Liver (tissue), 9 donors: ENCODE measurements around the gene QPCTL. TPM values are rescaled to one million over a fixed set of nuclear protein-coding genes. Genes with fewer than 3 reads are reported as not detected.

Experiments used
- DNase-seq: peaks from one replicate; pipeline ENCODE4 v3.0.0-alpha.2; 2017; ENCODE audit warnings: low spot score
- H3K27ac ChIP-seq, 2 donors: one replicate each; pipeline ENCODE4 v1.7.0; 2013; ENCODE audit warnings: inconsistent platforms in 2 of 2, low read length in 2 of 2, control low read depth in 1 of 2, low read depth in 1 of 2, mild to moderate bottlenecking in 1 of 2
- H3K27me3 ChIP-seq, 4 donors: one replicate each; pipeline versions ENCODE4 v1.6.1 to v1.7.0; 2013; ENCODE audit warnings: low read length in 3 of 4, inconsistent platforms in 1 of 4, mild to moderate bottlenecking in 1 of 4, moderate library complexity in 1 of 4; ENCODE audit not compliant: control insufficient read depth in 4 of 4, insufficient read depth in 4 of 4
- H3K36me3 ChIP-seq, 4 donors: one replicate each; pipeline versions ENCODE4 v1.6.1 to v1.7.0; 2013; ENCODE audit warnings: low read length in 3 of 4, mild to moderate bottlenecking in 3 of 4, low read depth in 1 of 4, moderate library complexity in 1 of 4; ENCODE audit not compliant: control insufficient read depth in 4 of 4, insufficient read depth in 3 of 4
- H3K4me1 ChIP-seq, 4 donors: one replicate each; pipeline versions ENCODE4 v1.6.1 to v1.7.0; 2013; ENCODE audit warnings: low read length in 3 of 4, mild to moderate bottlenecking in 3 of 4, moderate library complexity in 1 of 4; ENCODE audit not compliant: control insufficient read depth in 4 of 4, insufficient read depth in 4 of 4
- H3K4me3 ChIP-seq, 3 donors: one replicate each; pipeline versions ENCODE4 v1.6.1 to v1.7.0; 2013; ENCODE audit warnings: low read length in 3 of 3, control low read depth in 1 of 3, low read depth in 1 of 3, mild to moderate bottlenecking in 1 of 3
- H3K9ac ChIP-seq, 2 donors: one replicate each; pipeline ENCODE4 v1.7.0; 2013; ENCODE audit warnings: low read length in 2 of 2, mild to moderate bottlenecking in 2 of 2, moderate library complexity in 2 of 2, control low read depth in 1 of 2, low read depth in 1 of 2
- H3K9me3 ChIP-seq, 4 donors: one replicate each; pipeline versions ENCODE4 v1.6.1 to v1.7.0; 2013; ENCODE audit warnings: low read length in 3 of 4; ENCODE audit not compliant: control insufficient read depth in 4 of 4
- EGR1 ChIP-seq, 2 donors: IDR thresholded peaks; 2 replicates each; pipeline ENCODE4 v1.6.1; 2016 to 2018; ENCODE audit warnings: antibody characterized with exemption in 2 of 2, low read depth in 2 of 2
- FOXA1 ChIP-seq: IDR thresholded peaks from 2 replicates; pipeline ENCODE4 v1.6.1; 2016; ENCODE audit warnings: antibody characterized with exemption
- FOXA2 ChIP-seq: IDR thresholded peaks from 2 replicates; pipeline ENCODE4 v1.6.1; 2016; ENCODE audit warnings: antibody characterized with exemption
- GABPA ChIP-seq, 2 donors: IDR thresholded peaks in 1 of 2; conservative IDR thresholded peaks in 1 of 2; 2 replicates each; pipeline ENCODE4 v1.6.1; 2016; ENCODE audit warnings: antibody characterized with exemption in 2 of 2, mild to moderate bottlenecking in 1 of 2, moderate library complexity in 1 of 2
- HNF4A ChIP-seq, 2 donors: conservative IDR thresholded peaks; 2 replicates each; pipeline ENCODE4 v1.6.1; 2016; ENCODE audit warnings: antibody characterized with exemption in 2 of 2, mild to moderate bottlenecking in 2 of 2
- HNF4G ChIP-seq: IDR thresholded peaks from 2 replicates; pipeline ENCODE4 v1.6.1; 2016; ENCODE audit warnings: antibody characterized with exemption
- JUND ChIP-seq, 2 donors: IDR thresholded peaks; 2 replicates each; pipeline ENCODE4 v1.6.1; 2016; ENCODE audit warnings: antibody characterized with exemption in 2 of 2
- NR2F2 ChIP-seq: IDR thresholded peaks from 2 replicates; pipeline ENCODE4 v1.6.1; 2016; ENCODE audit warnings: antibody characterized with exemption
- RAD21 ChIP-seq, 2 donors: IDR thresholded peaks; 2 replicates each; pipeline ENCODE4 v1.6.1; 2016; ENCODE audit warnings: antibody characterized with exemption in 2 of 2, mild to moderate bottlenecking in 2 of 2
- RXRA ChIP-seq, 2 donors: IDR thresholded peaks; 2 replicates each; pipeline ENCODE4 v1.6.1; 2017 to 2018; ENCODE audit warnings: antibody characterized with exemption in 2 of 2, mild to moderate bottlenecking in 1 of 2
- SP1 ChIP-seq: IDR thresholded peaks from 2 replicates; pipeline ENCODE4 v1.6.1; 2018; ENCODE audit warnings: antibody characterized with exemption, mild to moderate bottlenecking
- TAF1 ChIP-seq: conservative IDR thresholded peaks from 2 replicates; pipeline ENCODE4 v1.6.1; 2016; ENCODE audit warnings: antibody characterized with exemption, mild to moderate bottlenecking
- YY1 ChIP-seq: IDR thresholded peaks from 2 replicates; pipeline ENCODE4 v1.6.1; 2016; ENCODE audit warnings: antibody characterized with exemption, mild to moderate bottlenecking
- WGBS: extraction: QIAGEN DNeasy Blood & Tissue Kit; methylation state at CpG from one replicate; pipeline ENCODE4 v1.1.7; 2013; 5-methylcytosine and 5-hydroxymethylcytosine counted together
- polyA plus RNA-seq, 2 donors: library from polyadenylated mRNA; stranded (reverse) in 1 of 2; unstranded in 1 of 2; fragments of 200-250 nt in 1 of 2; fragments of >200 nt in 1 of 2; fragmentation: Nextera tagmentation in 1 of 2; extraction: Ambion mirVana in 1 of 2; gene quantifications; one replicate each; pipeline versions ENCODE4 v1.2.1 to v1.2.3, GENCODE V29; 2013 to 2015
- total RNA-seq, 2 donors: library from RNA; depleted of rRNA; stranded (reverse); fragments of >200 nt; gene quantifications; one replicate each; pipeline ENCODE4 v1.2.3, GENCODE V29; 2014
- TF ChIP-seq, protein P1 (sequence below): IDR thresholded peaks from 2 replicates; pipeline ENCODE4 v1.6.1; 2016; ENCODE audit warnings: antibody characterized with exemption
- TF ChIP-seq, protein P2 (sequence below): IDR thresholded peaks from 2 replicates; pipeline ENCODE4 v1.6.1; 2016; ENCODE audit warnings: antibody characterized with exemption, mild to moderate bottlenecking
- TF ChIP-seq, protein P3 (sequence below): IDR thresholded peaks from 2 replicates; pipeline ENCODE4 v1.6.1; 2016; ENCODE audit warnings: antibody characterized with exemption
- TF ChIP-seq, protein P4 (sequence below): fragments of 150-350 bp; IDR thresholded peaks from 2 replicates; pipeline ENCODE4 v1.5.1; 2017; ENCODE audit warnings: improper control_type of control experiment, low read depth, low read length; ENCODE audit not compliant: missing input control
- donor health status: healthy.
- donor health status: healthy.
- donor health status: healthy.
- donor health status: healthy.
- donor health status: healthy.

QPCTL gene
- total and polyA plus RNA-seq, 4 donors, result 2.9 to 6.1 (median 4.1) TPM

DNA sequence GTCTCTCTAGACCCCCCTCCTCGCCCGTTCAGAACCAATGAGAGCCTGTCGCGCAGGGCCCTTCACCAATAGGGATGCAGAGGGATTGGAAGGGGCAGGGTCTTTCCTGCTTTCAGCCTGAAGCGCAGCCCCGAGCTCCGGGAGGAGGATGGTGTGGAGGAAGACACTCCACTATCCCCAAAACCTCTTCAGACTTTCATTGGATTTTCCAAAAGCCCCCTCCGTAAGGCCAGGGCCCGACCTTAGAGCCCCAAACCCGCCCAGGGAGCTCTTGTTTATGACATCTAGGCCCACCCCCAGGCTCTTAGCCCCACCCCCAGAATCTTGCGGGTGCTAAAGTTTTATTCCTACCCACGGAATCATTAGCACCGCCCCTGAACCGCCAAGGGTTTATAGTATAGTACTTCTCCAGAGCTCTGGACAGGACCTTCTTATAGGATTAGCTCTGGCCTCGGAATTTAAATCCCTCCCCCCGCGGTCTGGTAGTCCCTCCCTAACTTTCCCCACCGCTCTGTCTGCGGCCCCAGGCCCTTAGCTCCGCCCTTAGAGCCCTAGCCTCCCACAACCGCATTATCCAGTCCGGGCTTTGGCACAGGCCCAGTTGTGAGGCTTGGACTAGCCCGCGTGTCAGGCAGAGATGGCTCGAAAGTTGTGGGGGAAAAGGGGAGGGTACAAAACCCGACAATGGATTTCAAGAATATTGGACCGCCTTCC, 46.7 kb upstream of the QPCTL start:
- Histone ChIP-seq H3K4me3 (peak overlapping the region in 1 of 3 donors; percentile 36), H3K27ac (no peak overlapping the region), H3K36me3 (no peaks in the 10 kb centered on the region), H3K4me1 (peaks cover 4 to 32% (median 19%) of the 10 kb centered on the region in 4 donors), H3K9ac (no peak overlapping the region), H3K27me3 (no peaks in the 10 kb centered on the region), H3K9me3 (no peaks in the 10 kb centered on the region)
- WGBS, result 3% methylated on average over 27 of the region's 27 CpGs
- peak; percentile 40 for TF ChIP-seq SP1
- no peak for TF ChIP-seq FOXA1
- no peak for TF ChIP-seq TAF1
- peak in 1 of 2 donors; percentile 4 for TF ChIP-seq RAD21 (IDR thresholded peaks at IDR 0.05)
- DNase-seq, result peak; percentile 44

DNA sequence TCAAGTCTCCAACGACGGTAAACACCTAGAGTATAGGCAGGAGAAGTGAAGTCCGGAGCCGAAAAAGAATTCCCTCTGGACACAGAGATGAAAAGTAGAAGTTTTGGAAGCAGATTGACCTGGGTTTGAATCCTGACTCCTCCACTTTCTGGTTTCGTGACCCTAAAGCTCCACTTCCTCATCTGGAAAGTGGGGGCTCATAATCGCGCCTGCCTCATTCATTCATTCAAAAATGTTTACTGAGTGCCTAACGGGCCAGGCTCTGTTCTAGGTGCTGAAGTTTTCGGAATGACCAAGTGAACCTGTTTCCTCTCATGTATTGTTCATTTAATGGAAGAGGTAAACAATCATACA, 46.1 kb upstream of the QPCTL start:
- WGBS, result 16% methylated on average over 9 of the region's 9 CpGs

DNA sequence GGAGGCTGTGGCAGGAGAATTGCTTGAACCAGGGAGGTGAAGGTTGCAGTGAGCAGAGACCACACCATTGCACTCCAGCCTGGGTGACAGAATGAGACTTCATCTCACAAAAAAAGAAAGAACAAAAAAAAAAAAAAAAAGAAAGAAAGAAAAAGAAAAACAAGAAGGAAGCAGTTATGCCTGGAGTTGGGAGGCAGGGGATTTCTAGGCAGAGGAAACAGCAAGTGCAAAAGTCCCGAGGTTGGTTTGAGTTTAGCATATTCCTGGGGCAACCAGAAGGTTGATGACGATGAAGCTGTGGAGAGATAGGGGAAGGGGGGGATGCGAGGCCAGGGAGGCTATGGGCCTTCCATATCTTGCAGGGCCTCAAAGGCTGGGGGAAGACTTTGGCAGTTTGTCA, 41.7 kb upstream of the QPCTL start:
- no peaks in the 10 kb centered on the region for H3K9me3 ChIP-seq
- no peaks in the 10 kb centered on the region for H3K27me3 ChIP-seq
- 84% methylated on average over 3 of the region's 3 CpGs for WGBS
- no peak for DNase-seq
- H3K27ac ChIP-seq, result no peak overlapping the region
- H3K36me3 ChIP-seq, result no peaks in the 10 kb centered on the region
- peaks cover 0 to 5% (median 0%) of the 10 kb centered on the region in 4 donors for H3K4me1 ChIP-seq
- H3K4me3 ChIP-seq, result no peak overlapping the region
- H3K9ac ChIP-seq, result no peak overlapping the region
- TF ChIP-seq TAF1, result no peak
- TF ChIP-seq FOXA2, result no peak
- TF ChIP-seq HNF4G, result no peak
- TF ChIP-seq, protein P1, sequence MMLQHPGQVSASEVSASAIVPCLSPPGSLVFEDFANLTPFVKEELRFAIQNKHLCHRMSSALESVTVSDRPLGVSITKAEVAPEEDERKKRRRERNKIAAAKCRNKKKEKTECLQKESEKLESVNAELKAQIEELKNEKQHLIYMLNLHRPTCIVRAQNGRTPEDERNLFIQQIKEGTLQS, result no peak
- TF ChIP-seq GABPA (IDR thresholded peaks at IDR 0.05 in 1 of 2, conservative IDR thresholded peaks at IDR 0.05 in 1 of 2), result no peak
- no peak for TF ChIP-seq YY1
- TF ChIP-seq FOXA1, result no peak
- no peak for TF ChIP-seq HNF4A (conservative IDR thresholded peaks at IDR 0.05)
- TF ChIP-seq, protein P2, sequence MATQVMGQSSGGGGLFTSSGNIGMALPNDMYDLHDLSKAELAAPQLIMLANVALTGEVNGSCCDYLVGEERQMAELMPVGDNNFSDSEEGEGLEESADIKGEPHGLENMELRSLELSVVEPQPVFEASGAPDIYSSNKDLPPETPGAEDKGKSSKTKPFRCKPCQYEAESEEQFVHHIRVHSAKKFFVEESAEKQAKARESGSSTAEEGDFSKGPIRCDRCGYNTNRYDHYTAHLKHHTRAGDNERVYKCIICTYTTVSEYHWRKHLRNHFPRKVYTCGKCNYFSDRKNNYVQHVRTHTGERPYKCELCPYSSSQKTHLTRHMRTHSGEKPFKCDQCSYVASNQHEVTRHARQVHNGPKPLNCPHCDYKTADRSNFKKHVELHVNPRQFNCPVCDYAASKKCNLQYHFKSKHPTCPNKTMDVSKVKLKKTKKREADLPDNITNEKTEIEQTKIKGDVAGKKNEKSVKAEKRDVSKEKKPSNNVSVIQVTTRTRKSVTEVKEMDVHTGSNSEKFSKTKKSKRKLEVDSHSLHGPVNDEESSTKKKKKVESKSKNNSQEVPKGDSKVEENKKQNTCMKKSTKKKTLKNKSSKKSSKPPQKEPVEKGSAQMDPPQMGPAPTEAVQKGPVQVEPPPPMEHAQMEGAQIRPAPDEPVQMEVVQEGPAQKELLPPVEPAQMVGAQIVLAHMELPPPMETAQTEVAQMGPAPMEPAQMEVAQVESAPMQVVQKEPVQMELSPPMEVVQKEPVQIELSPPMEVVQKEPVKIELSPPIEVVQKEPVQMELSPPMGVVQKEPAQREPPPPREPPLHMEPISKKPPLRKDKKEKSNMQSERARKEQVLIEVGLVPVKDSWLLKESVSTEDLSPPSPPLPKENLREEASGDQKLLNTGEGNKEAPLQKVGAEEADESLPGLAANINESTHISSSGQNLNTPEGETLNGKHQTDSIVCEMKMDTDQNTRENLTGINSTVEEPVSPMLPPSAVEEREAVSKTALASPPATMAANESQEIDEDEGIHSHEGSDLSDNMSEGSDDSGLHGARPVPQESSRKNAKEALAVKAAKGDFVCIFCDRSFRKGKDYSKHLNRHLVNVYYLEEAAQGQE, result no peak
- no peak for TF ChIP-seq RAD21 (IDR thresholded peaks at IDR 0.05)
- TF ChIP-seq, protein P3, sequence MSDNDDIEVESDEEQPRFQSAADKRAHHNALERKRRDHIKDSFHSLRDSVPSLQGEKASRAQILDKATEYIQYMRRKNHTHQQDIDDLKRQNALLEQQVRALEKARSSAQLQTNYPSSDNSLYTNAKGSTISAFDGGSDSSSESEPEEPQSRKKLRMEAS, result no peak
- TF ChIP-seq NR2F2, result no peak
- TF ChIP-seq EGR1 (IDR thresholded peaks at IDR 0.05; ENCODE audit: low read depth in 2 of 2), result no peak
- no peak for TF ChIP-seq RXRA (IDR thresholded peaks at IDR 0.05)
- TF ChIP-seq JUND (IDR thresholded peaks at IDR 0.05), result no peak
- TF ChIP-seq, protein P4, sequence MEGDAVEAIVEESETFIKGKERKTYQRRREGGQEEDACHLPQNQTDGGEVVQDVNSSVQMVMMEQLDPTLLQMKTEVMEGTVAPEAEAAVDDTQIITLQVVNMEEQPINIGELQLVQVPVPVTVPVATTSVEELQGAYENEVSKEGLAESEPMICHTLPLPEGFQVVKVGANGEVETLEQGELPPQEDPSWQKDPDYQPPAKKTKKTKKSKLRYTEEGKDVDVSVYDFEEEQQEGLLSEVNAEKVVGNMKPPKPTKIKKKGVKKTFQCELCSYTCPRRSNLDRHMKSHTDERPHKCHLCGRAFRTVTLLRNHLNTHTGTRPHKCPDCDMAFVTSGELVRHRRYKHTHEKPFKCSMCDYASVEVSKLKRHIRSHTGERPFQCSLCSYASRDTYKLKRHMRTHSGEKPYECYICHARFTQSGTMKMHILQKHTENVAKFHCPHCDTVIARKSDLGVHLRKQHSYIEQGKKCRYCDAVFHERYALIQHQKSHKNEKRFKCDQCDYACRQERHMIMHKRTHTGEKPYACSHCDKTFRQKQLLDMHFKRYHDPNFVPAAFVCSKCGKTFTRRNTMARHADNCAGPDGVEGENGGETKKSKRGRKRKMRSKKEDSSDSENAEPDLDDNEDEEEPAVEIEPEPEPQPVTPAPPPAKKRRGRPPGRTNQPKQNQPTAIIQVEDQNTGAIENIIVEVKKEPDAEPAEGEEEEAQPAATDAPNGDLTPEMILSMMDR, result no peak

More for the DNA sequence above, 46.1 kb upstream of the QPCTL start:
- peaks cover 4 to 27% (median 13%) of the 10 kb centered on the region in 4 donors for H3K4me1 ChIP-seq
- peak overlapping the region in 1 of 2 donors; percentile 22 for H3K9ac ChIP-seq
- no peaks in the 10 kb centered on the region for H3K36me3 ChIP-seq
- no peaks in the 10 kb centered on the region for H3K27me3 ChIP-seq
- peak overlapping the region in 1 of 3 donors; percentile 36 for H3K4me3 ChIP-seq
- DNase-seq, result no peak
- H3K9me3 ChIP-seq, result no peaks in the 10 kb centered on the region
- no peak overlapping the region for H3K27ac ChIP-seq
- no peak for TF ChIP-seq RXRA (IDR thresholded peaks at IDR 0.05)
- TF ChIP-seq EGR1 (IDR thresholded peaks at IDR 0.05; ENCODE audit: low read depth in 2 of 2), result no peak
- TF ChIP-seq NR2F2, result no peak
